ENCODE results near the gene ITPR2. TPM values are rescaled to one million over a fixed set of nuclear protein-coding genes. Genes with fewer than 3 reads are reported as not detected.

The ITPR2 gene
- total and polyA plus RNA-seq, 2 of the 13 experiments (the other 11 are each of a cell fraction or from before 2014, with no cell fraction given) = 31.9 to 81.9 TPM

DNA sequence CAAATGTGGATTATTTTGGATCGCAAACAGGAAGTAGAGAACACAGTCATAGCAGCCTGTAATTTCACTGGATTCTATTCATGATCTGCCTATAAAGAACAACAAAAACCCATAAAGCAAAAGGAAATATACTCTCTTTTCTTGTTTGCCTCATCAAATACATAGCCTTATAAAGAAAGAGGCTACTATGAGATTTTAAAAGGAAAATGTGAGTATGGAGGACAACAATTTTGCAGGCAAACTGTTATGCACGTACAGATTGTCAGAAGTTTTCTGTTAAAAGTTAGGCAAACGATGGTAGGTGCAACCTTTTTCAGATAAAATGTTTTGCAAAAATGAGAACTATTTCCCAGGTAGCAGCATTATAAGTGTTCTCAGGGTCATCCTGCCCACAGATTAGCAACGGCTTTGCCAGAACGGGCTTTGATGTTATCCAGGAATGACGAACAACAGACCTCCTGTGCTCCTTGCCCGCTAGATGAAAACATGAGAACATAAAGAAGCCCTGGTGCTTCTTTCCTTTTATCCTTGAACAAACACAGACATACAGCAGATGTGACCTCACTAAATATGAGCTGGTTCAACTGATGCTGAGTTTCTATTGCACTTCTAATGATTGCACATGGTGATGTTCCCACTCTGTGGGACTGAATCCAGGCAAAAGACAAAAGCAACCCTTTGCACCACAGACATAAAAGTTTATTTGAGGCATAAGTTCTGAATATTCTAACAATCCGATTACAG is 88.1 kb downstream of the ITPR2 start (continued):
- TF ChIP-seq THAP7 (CRISPR knock-in tag; IDR thresholded peaks at IDR 0.05) (no peak), ZNF580 (CRISPR knock-in tag; IDR thresholded peaks at IDR 0.05; ENCODE audit: borderline replicate concordance, low read depth) (peak; percentile 45; the same call in 1 of the 2 replicates), RAD51 (IDR thresholded peaks at IDR 0.05; ENCODE audit: borderline replicate concordance) (no peak), ZBTB1 (CRISPR knock-in tag; IDR thresholded peaks at IDR 0.05; ENCODE audit: borderline replicate concordance) (no peak), GRHL1 (CRISPR knock-in tag; conservative IDR thresholded peaks at IDR 0.05) (no peak), HES4 (CRISPR knock-in tag; IDR thresholded peaks at IDR 0.05; ENCODE audit: borderline replicate concordance) (no peak), ZNF746 (CRISPR knock-in tag; IDR thresholded peaks at IDR 0.05) (no peak), POLR2AphosphoS2 (IDR thresholded peaks at IDR 0.05; ENCODE audit: low read depth, low read length) (no peak), KAT2B (IDR thresholded peaks at IDR 0.05; ENCODE audit: borderline replicate concordance, low read depth, low read length) (no peak), ZNF639 (CRISPR knock-in tag; conservative IDR thresholded peaks at IDR 0.05) (0 out of 2 replicates have a peak, but pooled peaks have one; percentile 57), JDP2 (CRISPR knock-in tag; IDR thresholded peaks at IDR 0.05; ENCODE audit: borderline replicate concordance) (no peak), SOX13 (IDR thresholded peaks at IDR 0.05) (peak; percentile 84), SOX13 (CRISPR knock-in tag; conservative IDR thresholded peaks at IDR 0.05 in 1 of 2, IDR thresholded peaks at IDR 0.05 in 1 of 2) (peak in 1 of 2 experiments; percentile 95; a peak in 2 of 4 replicates), ZNF431 (CRISPR knock-in tag; IDR thresholded peaks at IDR 0.05; ENCODE audit: borderline replicate concordance, low read depth) (no peak), ATM (IDR thresholded peaks at IDR 0.05; ENCODE audit: borderline replicate concordance) (no peak), SYNCRIP (IDR thresholded peaks at IDR 0.05; ENCODE audit: insufficient read depth, low read depth, low read length) (no peak), CREB1 (IDR thresholded peaks at IDR 0.05) (peak; percentile 77), CREB1 (CRISPR knock-in tag; IDR thresholded peaks at IDR 0.05) (peak; percentile 62), KLF9 (CRISPR knock-in tag; IDR thresholded peaks at IDR 0.05; ENCODE audit: low read depth) (no peak), ZNF790 (CRISPR knock-in tag; IDR thresholded peaks at IDR 0.05; ENCODE audit: borderline replicate concordance) (no peak), ZNF136 (CRISPR knock-in tag; IDR thresholded peaks at IDR 0.05; ENCODE audit: low read depth) (no peak), ZNF768 (CRISPR knock-in tag; IDR thresholded peaks at IDR 0.05) (no peak), TGIF2 (CRISPR knock-in tag; IDR thresholded peaks at IDR 0.05) (no peak; the same call in 1 of the 2 replicates), ZNF180 (CRISPR knock-in tag; IDR thresholded peaks at IDR 0.05; ENCODE audit: borderline replicate concordance, low read depth) (no peak), EP300 (IDR thresholded peaks at IDR 0.05; ENCODE audit: low read depth in 2 of 2, low read length in 2 of 2) (peak in 1 of 2 experiments; percentile 100; a peak in 3 of 4 replicates), EP300 (CRISPR knock-in tag; IDR thresholded peaks at IDR 0.05; ENCODE audit: borderline replicate concordance) (peak; percentile 99)
- TF ChIP-seq, protein P1, sequence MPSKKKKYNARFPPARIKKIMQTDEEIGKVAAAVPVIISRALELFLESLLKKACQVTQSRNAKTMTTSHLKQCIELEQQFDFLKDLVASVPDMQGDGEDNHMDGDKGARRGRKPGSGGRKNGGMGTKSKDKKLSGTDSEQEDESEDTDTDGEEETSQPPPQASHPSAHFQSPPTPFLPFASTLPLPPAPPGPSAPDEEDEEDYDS (CRISPR knock-in tag; IDR thresholded peaks at IDR 0.05) = peak; percentile 67
